IMR-90 (cell line): ENCODE results near the gene RECQL5. TPM values are rescaled to one million over a fixed set of nuclear protein-coding genes. Genes with fewer than 3 reads are reported as not detected.

Source experiments
- ATAC-seq: fragments of 200-7000 bp; cut with Tn5 transposase; 2 replicates; pipeline ENCODE4 v1.9.1; 2020; ENCODE audit warnings: low read depth, mild to moderate bottlenecking, moderate library complexity
- BruUV-seq: library from RNA; stranded (reverse); fragments of 400-500 nt; replicated peaks from 2 replicates; lab custom pipeline; 2021; lab: Mats Ljungman, UMichigan
- CTCF ChIA-PET: fragments of 300-600 bp; formaldehyde crosslinking; extraction: SDS; loops from one replicate; lab custom pipeline; 2021; ENCODE audit warnings: antibody characterized with exemption; lab: Yijun Ruan, JAX
- POLR2A ChIA-PET: fragments of 300-600 bp; sonication (Branson Sonifier 250); formaldehyde crosslinking; loops from one replicate; lab custom pipeline; 2022; ENCODE audit warnings: antibody characterized with exemption; ENCODE audit not compliant: unreplicated experiment; lab: Charles Lee
- DNase-seq: peaks from one replicate; pipeline ENCODE4 v3.0.0; 2013
- H2AFZ ChIP-seq: replicated peaks from 2 replicates; pipeline ENCODE3; 2013; ENCODE audit warnings: low read length, mild to moderate bottlenecking; ENCODE audit not compliant: poor library complexity
- H2AK5ac ChIP-seq: 2 replicates; pipeline ENCODE4 v1.6.1; 2013; ENCODE audit warnings: low read depth, low read length, inconsistent platforms
- H2AK9ac ChIP-seq: replicated peaks from 2 replicates; pipeline ENCODE3; 2013; ENCODE audit warnings: mild to moderate bottlenecking, low read depth, low read length, moderate library complexity; ENCODE audit not compliant: poor library complexity
- H2BK120ac ChIP-seq: 2 replicates; pipeline ENCODE4 v1.6.1; 2013; ENCODE audit warnings: low read depth, low read length, inconsistent platforms
- H2BK15ac ChIP-seq: 3 replicates; pipeline ENCODE4 v1.6.1; 2013; ENCODE audit warnings: low read depth, low read length, inconsistent platforms
- H2BK20ac ChIP-seq: 2 replicates; pipeline ENCODE4 v1.6.1; 2013; ENCODE audit warnings: low read depth, mild to moderate bottlenecking, inconsistent platforms, low read length, moderate library complexity
- H2BK5ac ChIP-seq: 2 replicates; pipeline ENCODE4 v1.6.1; 2013; ENCODE audit warnings: mild to moderate bottlenecking, low read depth, low read length, inconsistent platforms; ENCODE audit not compliant: poor library complexity, severe bottlenecking
- H3K14ac ChIP-seq: replicated peaks from 2 replicates; pipeline ENCODE4 v1.6.1; 2013; ENCODE audit warnings: low read depth, low read length, inconsistent platforms
- H3K18ac ChIP-seq: 2 replicates; pipeline ENCODE4 v1.6.1; 2013; ENCODE audit warnings: low read depth, low read length, control low read depth
- H3K23ac ChIP-seq: 2 replicates; pipeline ENCODE4 v1.6.1; 2013; ENCODE audit warnings: low read depth, low read length, inconsistent platforms
- H3K27ac ChIP-seq: 2 replicates; pipeline ENCODE4 v1.5.1; 2013; ENCODE audit warnings: mild to moderate bottlenecking, control low read depth, low read length; ENCODE audit not compliant: insufficient read depth
- H3K27me3 ChIP-seq: 2 replicates; pipeline ENCODE4 v1.6.1; 2013; ENCODE audit warnings: low read length; ENCODE audit not compliant: control insufficient read depth, insufficient read depth
- H3K36me3 ChIP-seq: 2 replicates; pipeline ENCODE4 v1.6.1; 2013; ENCODE audit warnings: low read length, mixed read lengths; ENCODE audit not compliant: control insufficient read depth, insufficient read depth
- H3K4ac ChIP-seq: 2 replicates; pipeline ENCODE4 v1.6.1; 2013; ENCODE audit warnings: low read depth, low read length, inconsistent platforms
- H3K4me1 ChIP-seq: 2 replicates; pipeline ENCODE4 v1.6.1; 2013; ENCODE audit warnings: low read length, mixed read lengths; ENCODE audit not compliant: control insufficient read depth, insufficient read depth
- H3K4me2 ChIP-seq: 2 replicates; pipeline ENCODE4 v1.6.1; 2013; ENCODE audit warnings: low read depth, mild to moderate bottlenecking, control low read depth, low read length, moderate library complexity
- H3K4me3 ChIP-seq: 2 replicates; pipeline ENCODE4 v1.5.1; 2013; ENCODE audit warnings: low read depth, mild to moderate bottlenecking, control low read depth, low read length, moderate library complexity; ENCODE audit not compliant: insufficient read depth
- H3K56ac ChIP-seq: 2 replicates; pipeline ENCODE4 v1.6.1; 2013; ENCODE audit warnings: low read length, inconsistent platforms; ENCODE audit not compliant: insufficient read depth; ENCODE audit errors: extremely low read depth
- H3K79me1 ChIP-seq, 2 experiments: 2 replicates each; pipeline ENCODE4 v1.6.1; 2013; ENCODE audit warnings: low read length in 2 of 2, inconsistent platforms in 1 of 2, low read depth in 1 of 2
- H3K9ac ChIP-seq: 2 replicates; pipeline ENCODE4 v1.6.1; 2013; ENCODE audit warnings: low read depth, low read length, control low read depth
- H3K9me1 ChIP-seq: 2 replicates; pipeline ENCODE4 v1.6.1; 2013; ENCODE audit warnings: low read length, inconsistent platforms; ENCODE audit not compliant: insufficient read depth
- H3K9me3 ChIP-seq: 2 replicates; pipeline ENCODE4 v1.6.1; 2013; ENCODE audit warnings: low read length; ENCODE audit not compliant: control insufficient read depth, insufficient read depth
- H4K20me1 ChIP-seq: 2 replicates; pipeline ENCODE4 v1.6.1; 2013; ENCODE audit warnings: low read length, inconsistent platforms; ENCODE audit not compliant: insufficient read depth
- H4K5ac ChIP-seq: 2 replicates; pipeline ENCODE4 v1.6.1; 2013; ENCODE audit warnings: mild to moderate bottlenecking, low read depth, low read length, control low read depth
- H4K8ac ChIP-seq, 2 experiments: 2 replicates each; pipeline ENCODE4 v1.6.1; 2013; ENCODE audit warnings: low read depth in 2 of 2, low read length in 2 of 2, control low read depth in 1 of 2, inconsistent platforms in 1 of 2
- H4K91ac ChIP-seq: 2 replicates; pipeline ENCODE4 v1.6.1; 2013; ENCODE audit warnings: low read depth, low read length, inconsistent platforms; ENCODE audit not compliant: insufficient read depth
- BHLHE40 ChIP-seq: fragments of 150-350 bp; IDR thresholded peaks from 2 replicates; pipeline ENCODE4 v1.6.1; 2016; ENCODE audit warnings: mild to moderate bottlenecking, low read depth, low read length
- CEBPB ChIP-seq: IDR thresholded peaks from 2 replicates; pipeline ENCODE4 v1.6.1; 2012; ENCODE audit warnings: low read depth, low read length, improper control_type of control experiment
- CHD1 ChIP-seq: IDR thresholded peaks from 2 replicates; pipeline ENCODE4 v1.6.1; 2012; ENCODE audit warnings: low read depth, low read length, improper control_type of control experiment
- CTCF ChIP-seq: conservative IDR thresholded peaks from 2 replicates; pipeline ENCODE4 v1.5.1; 2012; ENCODE audit warnings: mild to moderate bottlenecking, low read depth, low read length, improper control_type of control experiment
- FOS ChIP-seq: fragments of 150-350 bp; IDR thresholded peaks from 2 replicates; pipeline ENCODE4 v1.6.1; 2016; ENCODE audit warnings: low read depth, low read length
- MAFK ChIP-seq: IDR thresholded peaks from 2 replicates; pipeline ENCODE4 v1.6.1; 2012; ENCODE audit warnings: low read depth, low read length, improper control_type of control experiment
- MAZ ChIP-seq: IDR thresholded peaks from 2 replicates; pipeline ENCODE4 v1.6.1; 2012; ENCODE audit warnings: low read depth, mild to moderate bottlenecking, low read length, improper control_type of control experiment, moderate library complexity, borderline replicate concordance
- MXI1 ChIP-seq: IDR thresholded peaks from 2 replicates; pipeline ENCODE4 v1.6.1; 2012; ENCODE audit warnings: low read depth, mild to moderate bottlenecking, low read length, moderate library complexity, borderline replicate concordance
- NFE2L2 ChIP-seq: fragments of 150-350 bp; IDR thresholded peaks from 2 replicates; pipeline ENCODE4 v1.6.1; 2016; ENCODE audit warnings: low read depth, mild to moderate bottlenecking, low read length
- POLR2A ChIP-seq: IDR thresholded peaks from 2 replicates; pipeline ENCODE4 v1.6.1; 2012; ENCODE audit warnings: mild to moderate bottlenecking, low read depth, low read length
- RCOR1 ChIP-seq: IDR thresholded peaks from 2 replicates; pipeline ENCODE4 v1.6.1; 2012; ENCODE audit warnings: mild to moderate bottlenecking, low read length, improper control_type of control experiment; ENCODE audit not compliant: insufficient replicate concordance
- RFX5 ChIP-seq: IDR thresholded peaks from 2 replicates; pipeline ENCODE4 v1.8.0; 2012; ENCODE audit warnings: low read depth, mild to moderate bottlenecking, low read length, moderate library complexity
- SMC3 ChIP-seq: fragments of 150-350 bp; IDR thresholded peaks from 2 replicates; pipeline ENCODE4 v1.6.1; 2016; ENCODE audit warnings: low read depth, mild to moderate bottlenecking, antibody characterized with exemption, low read length, moderate library complexity
- USF2 ChIP-seq: fragments of 150-350 bp; IDR thresholded peaks from 2 replicates; pipeline ENCODE4 v1.6.1; 2017; ENCODE audit warnings: mild to moderate bottlenecking, antibody characterized with exemption, low read length, low read depth
- WGBS, 2 experiments: methylation state at CpG; one replicate each; pipeline versions ENCODE4 v1.1.5 to v1.1.7; 2013; ENCODE audit warnings: missing lambda C conversion rate in 2 of 2; ENCODE audit not compliant: insufficient read length in 1 of 2; ENCODE audit errors: extremely low coverage in 2 of 2; 5-methylcytosine and 5-hydroxymethylcytosine counted together
- dilution Hi-C: fragments of 300-500 bp; cut with HindIII; formaldehyde crosslinking; loops from one replicate; pipeline ENCODE4 v1.14.3; 2018; ENCODE audit warnings: low sequenced_read_pairs; ENCODE audit not compliant: unreplicated experiment
- in situ Hi-C: fragments of 300-500 bp; cut with MboI; formaldehyde crosslinking; loops from 3 replicates; pipeline ENCODE4 v1.14.3; 2019; ENCODE audit warnings: low sequenced_read_pairs, inconsistent platforms, mixed read lengths
- intact Hi-C: fragments of 100-400 bp; cut with micrococcal nuclease; formaldehyde crosslinking; loops from 2 replicates; pipeline ENCODE4 v1.10.0; 2022
- polyA plus RNA-seq, 3 experiments: library from polyadenylated mRNA; depleted of rRNA; stranded (reverse); fragments of >200 nt; gene quantifications; 2 replicates each; pipeline ENCODE4 v1.2.3, GENCODE V29; 2012; ENCODE audit warnings: low replicate concordance in 1 of 3
- total RNA-seq: library from RNA; depleted of rRNA; stranded (reverse); fragments of >200 nt; gene quantifications from 2 replicates; pipeline ENCODE4 v1.2.3, GENCODE V29; 2012

Gene RECQL5
- total and polyA plus RNA-seq, 2 of the 4 experiments (the other 2 are of a cell fraction) = 7.3 to 23.7 TPM

- Histone ChIP-seq H3K36me3 (peaks cover 31% of the 10 kb centered on the region), H3K23ac (no peak overlapping the region), H4K8ac (no peak overlapping the region), H2AK9ac (no peak overlapping the region), H3K27ac (no peak overlapping the region), H4K91ac (no peak overlapping the region), H3K4me3 (no peak overlapping the region), H4K5ac (no peak overlapping the region), H2BK15ac (no peak overlapping the region), H3K9me3 (no peaks in the 10 kb centered on the region), H3K18ac (no peak overlapping the region), H3K56ac (no peak overlapping the region), H2BK120ac (no peak overlapping the region), H3K9ac (no peak overlapping the region), H3K9me1 (no peaks in the 10 kb centered on the region), H3K14ac (no peak overlapping the region), H3K79me1 (no peaks in the 10 kb centered on the region; a peak in 1 of 4 replicates), H3K27me3 (no peaks in the 10 kb centered on the region), H3K4ac (no peak overlapping the region), H4K20me1 (no peaks in the 10 kb centered on the region), H3K4me1 (no peaks in the 10 kb centered on the region), H2AFZ (no peak overlapping the region), H2BK5ac (no peak overlapping the region), H2AK5ac (no peak overlapping the region), H3K4me2 (no peak overlapping the region), H2BK20ac (no peak overlapping the region)
- dilution Hi-C loops = no loop called here
- ChIA-PET CTCF (no interaction called here), POLR2A (no interaction called here)
- ATAC-seq = no peak
- intact Hi-C loops = no loop called here
- no peak for DNase-seq
- WGBS, 2 experiments = 100% methylated on average over 3 of the region's 7 CpGs; no CpG with 5 or more reads in 1 of the 2 experiments
- in situ Hi-C loops = no loop called here
- BruUV-seq = no TSS peak
- TF ChIP-seq CEBPB (no peak), CTCF (no peak), BHLHE40 (no peak), POLR2A (no peak), MAZ (no peak), CHD1 (no peak), RCOR1 (no peak), RFX5 (no peak), MXI1 (no peak), USF2 (no peak), SMC3 (no peak), FOS (no peak), NFE2L2 (no peak), MAFK (no peak)
Observed at GRCh38 chr17:75647921-75648320, 19.0 kb downstream of the RECQL5 start.
